ENCODE measurements around the gene STK32B. TPM values are rescaled to one million over a fixed set of nuclear protein-coding genes. Genes with fewer than 3 reads are reported as not detected.

The STK32B gene
- total and polyA plus RNA-seq, 5 donors from 2014 or later, result not detected

DNA sequence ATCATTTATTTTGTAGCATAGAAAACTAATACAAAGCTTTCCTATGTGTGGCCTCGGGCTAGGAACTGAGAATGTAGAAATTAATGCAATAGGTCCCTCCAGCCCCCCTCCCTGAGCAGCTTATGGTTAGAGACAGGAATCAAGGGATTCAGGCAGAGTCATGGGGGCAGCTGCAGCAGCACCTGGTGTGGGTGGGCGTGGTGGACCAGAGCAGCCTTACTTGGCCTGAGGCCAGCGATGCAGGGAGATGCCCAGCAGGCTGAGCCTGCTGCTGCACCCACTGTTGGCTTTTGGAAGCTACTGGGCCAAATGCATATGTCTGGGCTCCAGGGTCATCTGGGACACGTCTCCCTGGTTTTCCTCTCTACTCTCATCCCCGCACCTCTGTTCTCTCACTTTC is 74.0 kb downstream of the STK32B start:
- H3K36me3 ChIP-seq (ENCODE audit: control insufficient read depth, insufficient read depth, low read length), result no peaks in the 10 kb centered on the region
- H3K27ac ChIP-seq (ENCODE audit: insufficient read depth, low read length, poor library complexity, severe bottlenecking), result no peak overlapping the region
- H3K4me1 Mint-ChIP-seq, result no peaks in the 10 kb centered on the region
- H3K27me3 Mint-ChIP-seq, result peaks cover 6% of the 10 kb centered on the region
- H3K9me3 Mint-ChIP-seq, result peaks cover 0 to 4% (median 0%) of the 10 kb centered on the region in 7 donors
- H3K4me3 Mint-ChIP-seq, result no peak overlapping the region
- no peak overlapping the region for H3K4me3 ChIP-seq (ENCODE audit: low read depth, low read length)
- no peaks in the 10 kb centered on the region for H3K4me1 ChIP-seq (ENCODE audit: control insufficient read depth, insufficient read depth, low read length, poor library complexity, severe bottlenecking)
- H3K36me3 Mint-ChIP-seq, result no peaks in the 10 kb centered on the region
- no peak for ATAC-seq (ENCODE audit: low read depth in 2 of 2)
- DNase-seq, result no peak
- no peaks in the 10 kb centered on the region for H3K9me3 ChIP-seq (ENCODE audit: control insufficient read depth in 2 of 2, low read length in 2 of 2)
- no peaks in the 10 kb centered on the region for H3K27me3 ChIP-seq (ENCODE audit: control insufficient read depth, insufficient read depth, low read length)
- no peak overlapping the region for H3K27ac Mint-ChIP-seq

DNA sequence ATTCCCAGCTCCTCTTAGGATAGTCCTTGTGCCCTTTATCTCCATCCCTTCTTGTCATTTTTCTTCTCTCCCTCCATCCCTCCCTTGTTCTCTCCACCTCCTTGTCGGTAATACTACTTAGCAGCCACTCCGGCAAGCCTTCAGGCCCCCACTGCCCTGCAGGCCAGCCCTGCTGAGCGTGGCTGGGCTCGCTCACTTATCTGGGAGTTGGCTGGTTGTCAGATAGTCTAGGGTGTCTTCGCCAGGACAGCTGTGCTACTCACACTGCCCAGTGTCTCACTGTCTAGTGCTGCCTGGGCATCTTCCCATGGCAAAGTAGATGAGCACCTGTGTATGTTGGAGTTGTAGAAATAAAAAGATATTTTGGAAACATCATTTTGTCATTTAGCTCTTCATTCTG is 75.0 kb downstream of the STK32B start:
- ATAC-seq (ENCODE audit: low read depth in 2 of 2) (no peak), DNase-seq (no peak)
- no peaks in the 10 kb centered on the region for H3K4me1 Mint-ChIP-seq
- no peak overlapping the region for H3K27ac Mint-ChIP-seq
- no peaks in the 10 kb centered on the region for H3K27me3 ChIP-seq (ENCODE audit: control insufficient read depth, insufficient read depth, low read length)
- H3K27me3 Mint-ChIP-seq, result peaks cover 6% of the 10 kb centered on the region
- H3K27ac ChIP-seq (ENCODE audit: insufficient read depth, low read length, poor library complexity, severe bottlenecking), result no peak overlapping the region
- peaks cover 0 to 2% (median 0%) of the 10 kb centered on the region in 7 donors for H3K9me3 Mint-ChIP-seq
- H3K4me3 Mint-ChIP-seq, result no peak overlapping the region
- no peak overlapping the region for H3K4me3 ChIP-seq (ENCODE audit: low read depth, low read length)
- H3K36me3 Mint-ChIP-seq, result no peaks in the 10 kb centered on the region
- H3K4me1 ChIP-seq (ENCODE audit: control insufficient read depth, insufficient read depth, low read length, poor library complexity, severe bottlenecking), result no peaks in the 10 kb centered on the region
- H3K9me3 ChIP-seq (ENCODE audit: control insufficient read depth in 2 of 2, low read length in 2 of 2), result no peaks in the 10 kb centered on the region
- H3K36me3 ChIP-seq (ENCODE audit: control insufficient read depth, insufficient read depth, low read length), result no peaks in the 10 kb centered on the region

DNA sequence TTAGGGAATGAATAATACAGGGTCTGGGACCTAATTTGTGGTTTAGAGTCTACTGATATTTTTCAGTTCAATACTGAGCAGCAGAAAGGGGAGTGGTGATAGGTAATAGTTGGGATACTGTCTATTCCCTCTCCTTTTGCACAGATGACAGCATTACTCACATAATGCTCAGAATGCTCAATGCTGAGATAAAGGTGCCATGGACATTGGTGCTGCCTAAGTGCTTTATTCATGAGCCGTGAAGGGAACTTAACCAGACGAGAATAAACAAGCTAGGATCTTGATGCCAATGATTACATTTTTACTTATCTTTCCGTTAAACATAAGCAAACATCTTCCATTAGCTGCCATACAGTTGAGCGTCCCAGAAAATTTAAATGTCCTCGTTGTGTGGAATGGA is 75.6 kb downstream of the STK32B start:
- Histone ChIP-seq H3K4me1 (ENCODE audit: control insufficient read depth, insufficient read depth, low read length, poor library complexity, severe bottlenecking) (no peaks in the 10 kb centered on the region), H3K4me3 (ENCODE audit: low read depth, low read length) (no peak overlapping the region), H3K9me3 (ENCODE audit: control insufficient read depth in 2 of 2, low read length in 2 of 2) (no peaks in the 10 kb centered on the region), H3K27ac (ENCODE audit: insufficient read depth, low read length, poor library complexity, severe bottlenecking) (no peak overlapping the region), H3K36me3 (ENCODE audit: control insufficient read depth, insufficient read depth, low read length) (no peaks in the 10 kb centered on the region), H3K27me3 (ENCODE audit: control insufficient read depth, insufficient read depth, low read length) (no peaks in the 10 kb centered on the region)
- no peaks in the 10 kb centered on the region for H3K36me3 Mint-ChIP-seq
- H3K9me3 Mint-ChIP-seq, result peaks cover 0 to 6% (median 0%) of the 10 kb centered on the region in 7 donors
- H3K4me1 Mint-ChIP-seq, result no peaks in the 10 kb centered on the region
- ATAC-seq (ENCODE audit: low read depth in 2 of 2) (no peak), DNase-seq (no peak)
- H3K27me3 Mint-ChIP-seq, result peaks cover 6% of the 10 kb centered on the region
- H3K4me3 Mint-ChIP-seq, result no peak overlapping the region
- no peak overlapping the region for H3K27ac Mint-ChIP-seq

DNA sequence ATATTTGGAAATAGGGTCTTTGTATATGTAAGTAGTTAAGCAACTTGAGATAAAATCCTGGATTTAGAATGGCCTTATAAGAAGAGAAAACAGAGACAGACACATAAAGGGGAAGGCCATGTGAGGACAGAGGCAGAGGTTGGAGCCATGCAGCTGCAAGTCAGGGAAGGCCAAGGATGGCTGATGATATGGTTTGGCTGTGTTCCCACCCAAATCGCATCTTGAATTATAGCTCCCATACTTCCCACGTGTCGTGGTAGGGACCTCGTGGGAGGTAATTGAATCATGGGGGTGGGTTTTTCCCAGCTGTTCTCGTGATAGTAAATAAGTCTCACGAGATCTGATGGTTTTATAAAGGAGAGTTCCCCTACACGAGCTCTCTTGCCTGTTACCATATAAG is 76.3 kb downstream of the STK32B start:
- Mint-ChIP-seq H3K27me3 (peaks cover 6% of the 10 kb centered on the region), H3K27ac (no peak overlapping the region), H3K4me3 (no peak overlapping the region), H3K36me3 (no peaks in the 10 kb centered on the region), H3K9me3 (peaks cover 0 to 6% (median 0%) of the 10 kb centered on the region in 7 donors), H3K4me1 (no peaks in the 10 kb centered on the region)
- H3K4me3 ChIP-seq (ENCODE audit: low read depth, low read length), result no peak overlapping the region
- ATAC-seq (ENCODE audit: low read depth in 2 of 2) (no peak), DNase-seq (no peak)
- no peaks in the 10 kb centered on the region for H3K36me3 ChIP-seq (ENCODE audit: control insufficient read depth, insufficient read depth, low read length)
- H3K27me3 ChIP-seq (ENCODE audit: control insufficient read depth, insufficient read depth, low read length), result no peaks in the 10 kb centered on the region
- H3K9me3 ChIP-seq (ENCODE audit: control insufficient read depth in 2 of 2, low read length in 2 of 2), result no peaks in the 10 kb centered on the region
- no peak overlapping the region for H3K27ac ChIP-seq (ENCODE audit: insufficient read depth, low read length, poor library complexity, severe bottlenecking)
- no peaks in the 10 kb centered on the region for H3K4me1 ChIP-seq (ENCODE audit: control insufficient read depth, insufficient read depth, low read length, poor library complexity, severe bottlenecking)

DNA sequence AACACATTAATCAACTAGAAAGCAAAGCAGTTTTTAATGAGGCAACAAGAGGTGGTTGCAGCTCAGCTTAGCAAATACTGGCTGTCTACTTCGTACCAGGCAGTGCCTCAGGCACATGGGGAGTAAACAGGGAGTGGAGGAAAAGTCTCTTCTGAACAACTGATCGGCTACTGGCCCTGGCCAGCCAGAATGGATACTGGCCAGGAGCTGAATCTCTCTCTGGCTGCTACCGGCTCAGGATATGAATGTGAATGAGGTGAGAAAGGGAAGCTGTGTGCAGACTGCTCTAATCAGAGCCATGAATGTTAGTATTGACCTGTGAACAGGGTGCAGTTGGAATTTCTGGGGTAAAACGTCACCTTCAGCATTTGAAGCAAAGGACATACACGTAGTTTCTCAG is 77.3 kb downstream of the STK32B start:
- no peak for DNase-seq
- no peaks in the 10 kb centered on the region for H3K27me3 ChIP-seq (ENCODE audit: control insufficient read depth, insufficient read depth, low read length)
- H3K4me1 ChIP-seq (ENCODE audit: control insufficient read depth, insufficient read depth, low read length, poor library complexity, severe bottlenecking), result no peaks in the 10 kb centered on the region
- H3K27ac ChIP-seq (ENCODE audit: insufficient read depth, low read length, poor library complexity, severe bottlenecking), result no peak overlapping the region
- H3K9me3 Mint-ChIP-seq, result peaks cover 0 to 6% (median 0%) of the 10 kb centered on the region in 7 donors
- peaks cover 6% of the 10 kb centered on the region for H3K27me3 Mint-ChIP-seq
- ATAC-seq (ENCODE audit: low read depth in 2 of 2), result no peak
- no peak overlapping the region for H3K4me3 ChIP-seq (ENCODE audit: low read depth, low read length)
- no peaks in the 10 kb centered on the region for H3K36me3 Mint-ChIP-seq
- no peak overlapping the region for H3K27ac Mint-ChIP-seq
- H3K36me3 ChIP-seq (ENCODE audit: control insufficient read depth, insufficient read depth, low read length), result no peaks in the 10 kb centered on the region
- H3K9me3 ChIP-seq (ENCODE audit: control insufficient read depth in 2 of 2, low read length in 2 of 2), result no peaks in the 10 kb centered on the region
- no peak overlapping the region for H3K4me3 Mint-ChIP-seq
- no peaks in the 10 kb centered on the region for H3K4me1 Mint-ChIP-seq

DNA sequence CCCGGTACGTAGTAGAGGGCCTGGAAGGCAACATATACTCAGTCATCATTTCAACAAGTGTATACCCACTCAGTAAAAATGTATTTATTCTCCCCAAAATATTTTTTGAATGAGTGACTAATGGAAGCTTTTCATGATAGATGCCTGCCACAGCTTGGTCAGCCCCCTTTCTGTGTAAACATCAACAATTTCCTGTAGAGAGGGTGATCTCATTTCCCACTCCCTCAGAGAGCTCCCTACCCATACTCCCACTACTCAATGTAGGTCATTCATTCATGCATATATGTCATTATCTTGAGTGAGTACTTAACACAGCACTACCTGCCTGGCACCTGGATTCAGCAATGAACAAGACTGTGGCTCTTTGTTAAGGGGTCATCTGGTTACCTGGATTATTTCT is 81.9 kb downstream of the STK32B start:
- no peaks in the 10 kb centered on the region for H3K36me3 Mint-ChIP-seq

DNA sequence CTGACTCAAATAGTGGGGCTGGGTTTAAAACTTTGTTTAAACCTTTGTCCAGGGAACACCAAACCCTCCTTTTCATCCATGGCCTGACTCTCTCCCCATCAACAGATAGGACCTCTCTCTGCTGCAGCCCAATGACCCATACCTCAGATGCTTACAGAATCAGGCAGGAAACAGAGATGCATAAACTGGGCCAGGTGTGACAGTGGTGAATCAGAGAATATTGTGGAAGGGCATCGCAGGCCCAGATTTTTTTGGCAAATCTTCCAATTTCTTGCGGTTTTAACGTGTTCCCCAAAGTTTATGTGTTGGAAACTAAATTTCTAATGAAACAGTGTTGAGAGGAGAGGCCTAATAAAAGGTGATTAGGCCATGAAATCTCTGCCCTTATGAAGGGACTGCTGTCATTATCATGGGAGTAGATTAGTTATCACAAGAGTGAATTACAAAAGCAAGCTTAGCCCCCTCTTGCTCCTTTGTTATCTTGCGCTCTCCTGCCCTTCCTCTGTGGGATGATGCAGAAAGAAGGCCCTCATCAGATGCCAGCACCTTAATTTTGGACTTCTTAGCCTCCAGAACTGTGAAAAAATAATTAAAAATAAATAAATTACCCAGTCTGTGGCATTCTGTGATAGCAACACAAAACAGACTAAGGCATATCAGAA is 82.8 kb downstream of the STK32B start:
- Mint-ChIP-seq H3K4me1 (no peaks in the 10 kb centered on the region), H3K4me3 (no peak overlapping the region), H3K27ac (no peak overlapping the region), H3K36me3 (no peaks in the 10 kb centered on the region), H3K27me3 (peaks cover 5% of the 10 kb centered on the region), H3K9me3 (peaks cover 0 to 4% (median 0%) of the 10 kb centered on the region in 7 donors)
- ATAC-seq (ENCODE audit: low read depth in 2 of 2), result no peak
- Histone ChIP-seq H3K27me3 (ENCODE audit: control insufficient read depth, insufficient read depth, low read length) (no peaks in the 10 kb centered on the region), H3K4me1 (ENCODE audit: control insufficient read depth, insufficient read depth, low read length, poor library complexity, severe bottlenecking) (no peaks in the 10 kb centered on the region), H3K4me3 (ENCODE audit: low read depth, low read length) (no peak overlapping the region), H3K36me3 (ENCODE audit: control insufficient read depth, insufficient read depth, low read length) (no peaks in the 10 kb centered on the region), H3K9me3 (ENCODE audit: control insufficient read depth in 2 of 2, low read length in 2 of 2) (no peaks in the 10 kb centered on the region), H3K27ac (ENCODE audit: insufficient read depth, low read length, poor library complexity, severe bottlenecking) (no peak overlapping the region)
- no peak for DNase-seq

More for the DNA sequence above, 81.9 kb downstream of the STK32B start:
- ATAC-seq (ENCODE audit: low read depth in 2 of 2) (no peak), DNase-seq (no peak)
- Mint-ChIP-seq H3K4me3 (no peak overlapping the region), H3K27ac (no peak overlapping the region), H3K4me1 (no peaks in the 10 kb centered on the region), H3K27me3 (peaks cover 6% of the 10 kb centered on the region), H3K9me3 (peaks cover 0 to 4% (median 0%) of the 10 kb centered on the region in 7 donors)
- Histone ChIP-seq H3K9me3 (ENCODE audit: control insufficient read depth in 2 of 2, low read length in 2 of 2) (no peaks in the 10 kb centered on the region), H3K27me3 (ENCODE audit: control insufficient read depth, insufficient read depth, low read length) (no peaks in the 10 kb centered on the region), H3K4me3 (ENCODE audit: low read depth, low read length) (no peak overlapping the region), H3K4me1 (ENCODE audit: control insufficient read depth, insufficient read depth, low read length, poor library complexity, severe bottlenecking) (no peaks in the 10 kb centered on the region), H3K36me3 (ENCODE audit: control insufficient read depth, insufficient read depth, low read length) (no peaks in the 10 kb centered on the region), H3K27ac (ENCODE audit: insufficient read depth, low read length, poor library complexity, severe bottlenecking) (no peak overlapping the region)

DNA sequence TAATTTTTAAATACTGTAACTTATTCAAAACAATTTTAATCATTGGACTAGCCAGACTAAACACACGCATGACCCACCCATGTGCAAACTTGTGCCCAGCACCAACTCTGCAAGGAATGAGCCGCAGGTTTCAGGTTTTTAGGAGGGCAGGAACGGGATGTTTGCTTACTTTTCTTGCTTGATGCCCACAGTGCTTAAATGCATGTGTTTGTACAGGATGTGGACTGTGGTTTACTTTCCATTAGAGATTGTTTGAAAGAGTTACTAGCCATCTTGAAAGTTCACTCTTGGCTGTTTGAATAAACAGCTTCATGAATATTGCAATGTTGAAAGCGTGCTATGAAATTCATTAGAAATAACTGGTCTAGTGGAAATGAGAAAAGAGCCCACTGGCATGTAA is 83.3 kb downstream of the STK32B start:
- Mint-ChIP-seq H3K27me3 (peaks cover 5% of the 10 kb centered on the region), H3K4me1 (no peaks in the 10 kb centered on the region), H3K9me3 (peaks cover 0 to 4% (median 0%) of the 10 kb centered on the region in 7 donors), H3K4me3 (no peak overlapping the region), H3K27ac (no peak overlapping the region), H3K36me3 (no peaks in the 10 kb centered on the region)
- Histone ChIP-seq H3K4me3 (ENCODE audit: low read depth, low read length) (no peak overlapping the region), H3K27ac (ENCODE audit: insufficient read depth, low read length, poor library complexity, severe bottlenecking) (no peak overlapping the region), H3K4me1 (ENCODE audit: control insufficient read depth, insufficient read depth, low read length, poor library complexity, severe bottlenecking) (no peaks in the 10 kb centered on the region), H3K36me3 (ENCODE audit: control insufficient read depth, insufficient read depth, low read length) (no peaks in the 10 kb centered on the region), H3K27me3 (ENCODE audit: control insufficient read depth, insufficient read depth, low read length) (no peaks in the 10 kb centered on the region), H3K9me3 (ENCODE audit: control insufficient read depth in 2 of 2, low read length in 2 of 2) (no peaks in the 10 kb centered on the region)
- ATAC-seq (ENCODE audit: low read depth in 2 of 2) (no peak), DNase-seq (no peak)

Data from CD4-positive, CD25-positive, alpha-beta regulatory T cell (primary cell).